Measurements from ENCODE around the gene AGAP3. TPM values are rescaled to one million over a fixed set of nuclear protein-coding genes. Genes with fewer than 3 reads are reported as not detected.

AGAP3 gene
- total RNA-seq, 1 donor from 2014 or later: 27.6 TPM

DNA sequence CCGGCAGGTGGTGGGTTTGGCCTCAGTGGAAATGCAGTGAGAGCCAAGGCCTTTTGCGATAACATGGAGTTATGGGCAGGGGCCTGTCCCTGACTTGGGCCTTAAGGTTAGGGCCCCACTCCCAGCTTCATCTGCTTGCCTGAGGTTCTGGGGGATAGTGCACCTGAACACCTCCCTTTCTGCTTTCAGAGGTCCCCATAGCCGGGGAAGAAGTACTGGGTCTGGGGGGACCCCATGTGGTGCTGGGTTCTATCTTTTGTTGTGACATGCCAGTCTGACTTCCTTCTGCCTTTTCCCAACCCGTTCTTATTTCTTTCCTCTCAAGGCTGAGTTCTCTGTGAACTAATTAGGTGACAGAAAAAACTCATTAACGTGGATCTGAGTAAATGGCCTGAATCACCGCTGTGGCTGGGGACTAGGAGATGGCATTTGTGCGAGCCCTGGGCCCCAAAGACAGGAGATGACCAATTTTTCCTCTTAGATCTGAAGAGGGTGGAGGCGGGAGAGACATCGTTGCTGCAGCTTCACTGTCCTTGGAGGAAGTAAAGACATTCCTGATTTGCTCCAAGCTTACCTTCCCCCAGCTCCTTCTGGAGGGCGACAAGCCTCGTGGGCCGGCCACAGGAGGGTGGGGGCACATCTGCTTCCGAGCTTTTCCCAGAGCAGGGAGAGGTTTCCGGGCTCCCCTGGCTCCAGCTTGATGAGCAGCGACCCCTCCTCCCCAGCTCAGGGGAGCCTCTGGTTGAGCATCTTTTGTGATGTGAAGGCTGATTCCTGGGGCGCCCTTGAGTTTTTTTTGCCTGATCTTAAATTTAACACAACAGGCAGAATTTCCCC, 2.0 kb downstream of the AGAP3 start:
- no peak for DNase-seq

DNA sequence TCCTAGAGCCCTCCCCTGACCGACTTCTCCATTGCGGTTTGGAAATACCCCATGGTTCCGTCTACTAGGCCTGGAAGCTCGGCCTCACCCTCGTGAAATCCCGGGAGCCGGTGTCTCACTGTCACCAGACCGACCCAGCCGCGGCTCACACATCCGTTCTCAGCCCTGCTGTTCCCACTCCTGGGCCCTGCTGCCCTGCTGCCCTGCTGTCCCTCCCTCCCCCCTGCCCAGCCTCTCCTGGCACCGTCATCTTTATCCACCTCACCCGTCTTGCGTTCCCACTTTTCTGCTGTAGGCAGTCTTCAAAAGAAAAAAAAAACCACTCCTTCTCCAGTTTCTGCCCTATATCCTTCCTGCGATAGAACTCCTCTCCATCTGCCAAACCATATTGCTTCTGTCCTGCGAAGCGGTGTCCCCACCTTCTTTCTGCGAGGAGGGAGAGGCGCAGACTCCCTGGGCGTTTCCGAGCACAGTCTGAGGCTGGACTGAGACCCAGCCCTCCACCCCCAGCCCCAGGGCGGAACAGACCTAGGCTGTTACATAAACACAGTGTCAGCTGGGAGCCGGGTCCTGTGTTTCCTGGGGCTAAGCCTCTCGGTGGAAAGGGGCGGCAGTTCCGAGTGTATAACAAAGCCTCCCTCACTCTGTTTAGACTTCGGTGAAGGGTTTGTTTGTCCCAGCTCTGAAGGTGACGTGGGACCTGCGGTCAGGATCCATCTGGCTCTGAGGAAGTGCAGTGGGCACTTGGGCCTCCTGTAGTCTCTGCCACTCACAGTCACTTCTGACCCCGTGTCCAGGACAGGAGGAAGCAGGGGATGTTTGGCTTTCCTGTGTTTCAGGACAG, 2.8 kb downstream of the AGAP3 start:
- peak; percentile 40 for DNase-seq

DNA sequence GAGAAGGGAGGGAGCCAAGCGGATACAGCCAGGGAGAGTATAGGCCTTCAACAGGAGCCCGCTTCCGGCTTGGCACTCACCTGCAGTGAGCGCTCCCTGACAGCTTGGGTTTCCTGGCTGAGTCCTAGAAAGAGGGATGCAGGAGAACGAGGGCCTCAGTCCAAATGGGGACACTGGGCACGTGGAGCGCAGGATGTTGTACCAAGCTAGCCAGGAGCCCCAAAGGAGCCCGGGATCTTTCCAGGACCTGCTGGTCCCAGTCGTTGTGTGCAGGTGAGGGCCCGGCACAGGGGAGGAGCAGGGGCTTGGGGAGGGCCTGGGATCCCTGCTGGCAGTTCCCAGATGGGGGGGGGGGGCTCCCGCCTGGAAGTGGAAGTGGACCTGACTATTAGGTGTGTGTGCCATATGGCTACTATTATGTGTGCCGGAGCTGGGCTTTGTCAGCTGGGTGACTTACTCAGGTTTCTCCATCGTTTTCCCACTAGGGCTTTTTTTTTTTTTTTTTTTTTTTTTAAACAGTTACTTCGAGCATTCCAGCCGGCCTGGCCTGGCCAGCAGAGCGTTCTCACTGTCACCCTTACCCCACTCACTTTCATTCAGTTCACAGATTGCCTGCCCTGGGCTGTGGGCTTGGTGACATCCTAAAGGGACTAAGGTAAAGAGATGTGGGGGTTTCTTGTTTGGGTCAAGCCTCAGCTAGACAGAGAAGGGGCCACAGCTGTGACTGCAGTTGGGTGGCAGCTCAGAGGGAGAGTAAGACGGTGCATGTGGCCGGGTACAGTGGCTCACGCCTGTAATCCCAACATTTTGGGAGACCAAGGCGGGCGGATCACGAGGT, 3.8 kb downstream of the AGAP3 start:
- no peak for DNase-seq

DNA sequence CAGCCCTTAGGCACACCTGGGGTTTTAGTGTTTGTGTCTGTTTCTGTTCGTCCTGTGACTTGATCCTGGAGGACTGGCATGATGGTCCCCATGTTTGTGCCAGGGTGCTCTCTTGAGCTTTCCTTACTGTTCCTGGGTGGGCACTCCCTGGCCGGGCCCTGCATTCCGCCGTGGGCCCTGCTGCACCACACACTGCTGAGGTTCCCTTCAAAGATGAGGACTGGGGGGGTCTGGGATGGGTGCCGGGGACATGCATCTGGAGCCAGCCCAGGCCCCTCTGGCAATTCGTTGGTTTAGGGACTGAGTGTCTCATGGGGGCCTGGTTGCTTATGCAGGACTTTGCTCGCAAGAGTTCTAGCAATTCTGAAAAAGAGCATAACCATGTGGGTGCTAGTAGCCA, 4.7 kb downstream of the AGAP3 start:
- DNase-seq: no peak

DNA sequence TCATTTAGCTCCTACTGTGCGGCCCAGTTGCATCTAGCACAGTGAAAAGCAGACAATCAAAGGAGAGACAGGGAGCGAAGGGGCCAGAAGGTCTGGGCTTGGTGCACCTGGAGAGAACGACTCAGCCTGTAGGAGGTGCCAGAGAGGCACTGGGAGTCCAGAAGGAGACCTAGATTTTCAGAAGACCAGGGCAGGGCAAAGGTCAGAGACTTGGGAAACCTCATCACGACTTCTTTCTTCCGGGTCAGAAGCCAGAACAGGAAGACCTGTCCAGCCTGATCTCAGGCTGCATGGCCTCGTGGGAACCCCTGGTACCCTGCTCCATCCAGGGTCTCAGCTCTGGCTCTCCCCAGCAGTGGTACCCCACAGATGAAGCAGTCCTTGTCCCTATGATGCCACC, 5.2 kb downstream of the AGAP3 start:
- DNase-seq: no peak

DNA sequence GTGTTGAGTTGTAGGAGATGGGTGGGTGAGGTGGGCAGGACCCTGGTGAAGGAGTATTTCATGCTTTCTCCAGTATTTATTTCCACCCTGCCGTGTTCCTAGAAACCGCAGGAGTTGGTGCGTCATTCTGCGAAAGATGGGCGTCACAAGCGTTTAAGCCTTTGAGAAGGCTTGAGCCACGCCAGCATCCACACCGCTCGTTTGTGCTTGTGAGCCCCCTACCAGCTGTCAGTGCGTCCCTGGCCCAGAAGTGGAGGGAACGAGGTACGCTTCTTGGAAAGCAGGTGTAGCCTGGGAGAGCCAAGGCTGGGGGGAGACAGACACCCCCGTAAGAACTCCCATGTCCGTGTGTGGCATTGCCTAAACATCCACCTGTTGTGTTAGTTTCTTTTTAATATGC, 5.7 kb downstream of the AGAP3 start:
- DNase-seq: no peak

DNA sequence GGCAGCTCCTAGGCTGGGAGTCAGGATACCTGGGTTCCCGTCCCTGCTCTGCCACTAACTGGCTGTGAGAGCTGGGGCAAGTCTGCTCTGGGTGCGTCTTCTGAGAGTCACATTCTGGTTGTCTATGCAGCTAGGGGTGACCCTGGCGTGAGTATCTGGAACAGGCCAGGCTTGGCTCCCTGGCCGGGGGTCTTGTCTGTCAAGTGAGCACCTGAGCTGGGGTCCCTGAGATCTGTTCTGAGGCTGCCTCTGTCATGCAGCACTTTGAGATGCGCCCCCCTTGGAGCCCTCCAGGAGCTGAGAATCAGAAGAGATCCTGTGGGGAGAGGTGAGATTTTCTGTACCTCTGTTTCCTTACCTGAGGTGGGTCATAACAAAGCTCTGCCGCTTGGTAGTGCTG, 7.5 kb downstream of the AGAP3 start:
- DNase-seq: no peak

DNA sequence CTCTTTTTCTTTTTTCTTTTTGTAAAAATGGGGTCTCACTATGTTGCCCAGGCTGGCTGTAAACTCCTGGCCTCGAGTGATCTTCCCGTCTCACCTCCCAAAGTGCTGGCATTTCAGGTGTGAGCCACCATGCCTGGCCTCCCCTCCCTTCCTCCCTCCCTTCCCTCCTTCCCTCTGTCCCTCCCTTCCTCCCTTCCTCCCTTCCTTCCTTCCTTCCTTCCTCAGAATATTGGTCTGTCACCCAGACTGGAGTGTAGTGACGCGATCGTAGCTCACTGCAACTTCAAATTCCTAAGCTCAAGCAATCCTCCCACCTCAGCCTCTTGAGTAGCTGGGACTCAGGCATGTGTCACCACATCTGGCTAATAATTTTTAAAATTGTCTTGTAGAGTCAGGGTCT, 8.4 kb downstream of the AGAP3 start:
- DNase-seq: no peak

DNA sequence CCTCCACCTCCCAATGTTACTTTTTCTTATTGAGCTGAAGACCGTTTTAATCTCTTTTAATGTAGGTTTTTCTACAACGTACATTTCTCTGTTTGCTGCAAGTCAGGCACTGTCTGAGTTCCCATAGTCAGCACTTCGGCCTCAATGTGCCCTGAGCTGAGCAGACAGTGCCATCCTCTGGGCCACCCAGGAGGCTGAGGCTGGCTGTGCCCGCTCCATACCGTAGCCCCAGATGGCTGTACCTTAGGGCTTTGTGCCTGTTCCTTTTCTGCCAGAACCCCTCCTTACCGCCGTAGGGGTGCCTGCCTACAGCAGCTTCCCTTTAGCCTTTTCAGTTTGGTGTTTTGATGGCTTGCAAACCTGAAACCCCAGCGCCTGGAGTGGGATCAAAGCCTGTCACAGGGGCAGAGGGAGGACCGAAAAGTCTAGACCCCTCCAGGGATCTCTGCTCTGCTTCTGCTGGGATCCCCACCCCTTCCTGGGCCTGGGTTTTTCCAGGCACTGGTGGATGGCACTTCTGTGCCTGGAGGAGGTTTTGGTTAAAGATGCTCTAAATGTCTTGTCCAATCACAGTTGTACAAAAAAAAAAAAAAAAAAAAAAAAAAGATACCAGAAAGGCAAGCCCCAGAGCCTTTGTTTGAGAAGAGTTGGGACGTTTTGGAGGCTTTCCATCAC, 9.0 kb downstream of the AGAP3 start:
- no peak for DNase-seq

DNA sequence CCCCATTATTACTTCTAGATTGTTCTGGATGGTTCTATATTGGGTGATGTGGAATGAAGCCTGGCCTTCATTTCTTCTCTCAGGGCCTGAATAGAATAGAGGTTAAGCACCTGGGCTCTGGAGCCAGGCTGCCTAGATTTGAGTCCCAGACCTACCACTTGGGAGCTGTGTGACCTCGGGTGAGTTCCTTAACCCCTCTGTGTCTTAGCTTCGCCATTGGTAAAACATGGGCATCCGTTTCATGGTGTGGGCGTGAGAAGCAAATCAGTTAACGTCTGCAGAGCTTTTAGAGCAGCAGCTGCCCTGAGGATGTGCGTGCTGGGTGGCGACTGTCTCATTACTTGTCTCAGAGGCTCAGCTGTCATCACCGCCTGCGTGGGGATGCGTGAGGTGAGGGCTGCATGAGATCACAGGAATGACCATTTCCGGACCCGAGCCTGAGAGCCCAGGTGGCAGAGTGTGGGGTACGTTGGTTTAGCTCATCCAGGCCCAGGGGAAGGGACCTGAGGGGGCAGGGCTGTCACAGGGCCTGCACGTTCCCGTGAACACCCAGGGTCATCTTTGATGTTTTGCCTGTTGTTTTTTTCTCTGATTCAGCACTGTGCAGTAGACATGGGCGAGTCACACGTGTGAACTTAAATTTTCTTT, 9.7 kb downstream of the AGAP3 start:
- DNase-seq: no peak

DNA sequence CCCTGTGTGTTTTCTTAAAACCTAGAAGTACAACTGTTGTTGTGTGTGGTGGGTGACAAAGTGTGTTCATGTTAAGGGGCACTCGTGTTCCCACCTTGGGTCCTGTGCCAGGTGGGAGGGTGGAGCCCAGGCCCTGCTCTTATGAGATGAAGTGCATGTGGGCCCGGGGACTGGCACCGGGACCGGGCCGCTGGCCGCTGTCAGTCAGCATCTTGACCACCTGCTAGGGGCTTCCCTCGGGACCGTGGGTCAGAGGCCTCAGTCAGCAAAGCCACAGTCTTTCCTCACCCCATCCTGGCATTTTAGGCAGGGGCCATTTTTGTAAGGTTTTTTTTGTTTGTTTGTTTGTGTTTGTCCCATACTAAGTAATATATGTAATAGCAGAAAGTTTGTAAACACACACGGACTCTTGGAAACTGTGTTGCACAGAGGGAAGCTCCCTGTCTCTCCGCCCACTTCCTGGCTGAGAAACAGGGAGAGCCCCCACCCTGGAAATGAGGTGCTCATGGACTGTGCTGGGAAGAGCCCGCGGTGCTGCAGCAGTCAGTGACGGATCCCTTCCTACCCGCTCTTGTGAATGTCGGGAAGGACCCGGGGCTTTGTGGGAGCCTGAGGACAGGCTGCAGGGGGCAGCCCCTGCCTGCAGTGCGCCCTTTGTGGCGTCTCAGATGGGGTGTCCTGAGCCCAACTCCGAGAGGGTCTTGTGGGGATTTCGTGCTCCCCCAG, 13.4 kb downstream of the AGAP3 start:
- no peak for DNase-seq

DNA sequence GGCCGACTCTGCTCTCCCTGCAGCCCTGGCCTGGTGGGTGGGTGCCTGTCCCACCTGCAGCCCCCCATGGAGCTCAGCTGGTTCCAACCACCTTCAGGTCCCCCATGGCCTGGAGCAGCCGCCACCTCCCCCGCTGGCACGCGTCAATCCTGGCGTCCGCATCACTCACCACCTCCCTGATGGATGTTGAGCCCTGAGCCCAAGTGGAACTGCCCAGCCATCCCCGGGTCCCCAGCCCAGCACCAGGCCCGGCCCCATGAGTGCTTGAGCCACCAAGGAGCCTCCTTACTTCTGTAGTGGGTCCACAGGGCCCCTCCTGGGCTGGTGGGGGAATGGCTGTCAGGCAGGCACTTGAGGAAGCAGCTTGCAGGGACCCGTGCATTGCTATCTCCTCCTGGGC, 14.6 kb downstream of the AGAP3 start:
- no peak for DNase-seq

DNA sequence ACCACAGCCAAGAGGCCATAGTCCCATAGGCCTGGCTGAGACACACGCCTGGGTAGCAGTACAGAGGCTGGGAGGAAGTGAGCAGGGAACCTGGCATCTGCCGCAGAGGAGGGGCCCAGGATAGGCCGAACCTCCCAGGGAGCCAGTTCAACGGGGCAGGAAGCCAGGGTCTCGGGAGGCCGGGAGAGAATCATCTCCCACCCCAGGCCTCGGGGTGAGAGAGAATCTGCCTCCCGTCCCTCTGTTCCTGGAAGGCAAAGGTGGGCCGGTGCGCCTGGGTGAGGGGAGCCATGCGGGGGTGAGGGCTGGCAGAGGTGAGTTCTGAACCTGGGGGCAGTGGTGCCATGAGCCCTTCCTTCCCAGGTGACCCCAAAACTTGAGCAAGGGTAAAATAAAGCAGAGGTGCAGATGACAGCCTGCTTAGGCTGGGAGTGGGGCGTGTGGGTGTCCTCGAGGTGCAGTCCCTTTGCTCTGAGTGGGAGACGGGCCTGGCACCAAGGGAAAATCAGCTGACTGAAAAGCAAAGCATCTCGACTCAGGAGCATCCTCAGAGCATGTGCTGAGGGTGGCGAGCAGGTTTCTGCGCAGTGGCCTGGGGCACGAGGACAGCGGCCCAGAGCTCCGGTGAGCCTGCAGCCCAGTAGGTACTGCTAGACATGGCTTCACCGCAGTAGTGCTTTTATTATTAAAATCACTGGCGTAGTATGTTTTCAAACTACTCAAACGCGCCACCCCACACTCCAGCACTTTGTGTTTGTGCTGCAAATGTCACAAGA, 15.5 kb downstream of the AGAP3 start:
- DNase-seq: no peak

DNA sequence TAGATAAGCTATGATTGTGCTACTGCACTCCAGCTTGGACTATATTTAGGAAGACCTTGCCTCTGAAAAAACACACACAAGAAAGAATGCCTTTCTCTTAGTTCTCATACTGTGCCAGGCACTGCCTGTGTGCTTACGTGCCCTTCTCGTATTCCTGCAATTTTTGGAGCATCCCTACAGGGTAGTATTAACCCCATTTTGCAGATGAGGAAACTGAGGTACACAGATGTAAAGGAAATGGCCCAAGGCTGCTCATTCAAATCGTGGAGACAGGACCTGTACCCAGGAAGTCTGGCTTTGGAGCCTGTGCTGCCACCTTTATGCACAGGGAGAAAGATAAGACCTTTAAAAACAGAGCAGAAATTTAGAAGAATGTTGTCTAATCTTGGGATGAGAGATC, 16.7 kb downstream of the AGAP3 start:
- DNase-seq: no peak

DNA sequence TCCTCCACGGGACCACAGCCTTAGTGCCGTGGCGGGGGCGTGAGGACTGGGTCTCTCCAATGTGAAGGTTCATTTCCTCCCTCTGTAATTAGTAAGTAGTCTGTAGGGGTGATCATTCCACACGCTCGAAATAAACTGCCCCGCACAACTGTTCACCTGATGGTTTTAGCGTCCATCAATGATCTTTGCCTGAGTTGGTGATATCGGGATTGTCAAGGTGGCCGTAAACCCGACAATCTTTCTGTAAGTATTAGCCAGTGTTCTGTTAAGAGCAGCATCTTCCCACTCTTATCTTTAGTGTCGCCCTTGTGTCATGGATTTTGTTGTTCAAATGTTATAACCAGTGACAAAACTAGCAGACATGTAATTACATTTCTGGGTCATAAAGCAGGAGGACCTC, 17.7 kb downstream of the AGAP3 start:
- no peak for DNase-seq

DNA sequence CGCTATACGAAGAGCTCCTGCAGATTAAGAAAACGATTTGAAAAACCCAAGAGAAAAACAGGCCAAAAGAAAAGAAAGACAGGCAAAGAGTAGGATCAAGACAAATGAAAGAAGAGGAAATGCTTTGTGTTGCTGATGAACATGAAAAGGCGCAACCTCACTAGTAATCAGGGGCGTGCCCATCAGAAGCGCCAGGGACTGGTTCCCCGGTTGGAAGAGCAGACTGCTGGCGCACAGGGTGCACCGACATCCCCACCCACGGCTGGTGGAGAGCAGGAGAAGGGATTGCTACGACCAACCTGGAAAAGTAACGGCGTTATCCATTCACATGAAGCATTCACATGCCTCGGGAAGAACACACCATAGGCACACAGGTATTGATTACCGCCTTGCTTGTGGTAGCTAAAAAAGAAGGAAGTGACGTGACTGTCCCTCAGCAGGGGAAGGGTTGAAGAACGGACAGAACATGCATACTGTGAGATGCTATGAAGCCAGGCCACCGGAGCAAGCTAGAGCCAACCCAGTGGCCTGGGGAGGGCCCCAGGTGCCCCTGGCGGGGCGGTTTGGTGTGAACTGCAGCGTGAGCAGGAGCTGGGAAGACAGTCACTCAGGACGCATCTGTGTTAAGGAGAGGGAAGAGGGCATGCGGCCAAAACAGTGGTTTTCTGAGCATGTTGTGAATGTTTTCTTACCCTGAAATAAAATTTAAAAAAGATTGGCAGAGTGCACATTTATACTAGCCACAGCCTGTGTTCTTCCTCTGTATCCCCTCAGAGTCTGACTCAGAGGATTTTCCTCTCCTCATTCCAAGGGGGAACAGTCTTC, 18.3 kb downstream of the AGAP3 start:
- no peak for DNase-seq

DNA sequence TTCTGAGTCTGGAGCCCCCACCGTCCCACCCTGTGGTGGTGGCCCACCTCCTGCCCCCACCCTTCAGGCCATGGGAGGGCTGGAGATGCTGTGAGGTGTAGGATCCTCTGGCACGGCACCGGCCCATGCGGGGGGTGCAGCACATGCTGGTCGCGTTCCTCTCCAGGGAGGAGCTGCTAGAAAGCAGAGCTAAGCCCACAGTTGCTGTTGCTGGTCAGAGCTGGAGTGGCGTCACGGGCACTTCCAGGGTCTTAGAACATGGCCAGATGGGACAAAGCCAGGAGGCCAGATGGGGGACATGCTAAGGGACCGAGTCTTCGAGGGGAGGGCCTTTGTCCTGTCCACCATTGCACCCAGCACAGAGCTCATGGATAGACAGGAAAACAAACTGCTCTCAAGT, 21.6 kb downstream of the AGAP3 start:
- DNase-seq: no peak

DNA sequence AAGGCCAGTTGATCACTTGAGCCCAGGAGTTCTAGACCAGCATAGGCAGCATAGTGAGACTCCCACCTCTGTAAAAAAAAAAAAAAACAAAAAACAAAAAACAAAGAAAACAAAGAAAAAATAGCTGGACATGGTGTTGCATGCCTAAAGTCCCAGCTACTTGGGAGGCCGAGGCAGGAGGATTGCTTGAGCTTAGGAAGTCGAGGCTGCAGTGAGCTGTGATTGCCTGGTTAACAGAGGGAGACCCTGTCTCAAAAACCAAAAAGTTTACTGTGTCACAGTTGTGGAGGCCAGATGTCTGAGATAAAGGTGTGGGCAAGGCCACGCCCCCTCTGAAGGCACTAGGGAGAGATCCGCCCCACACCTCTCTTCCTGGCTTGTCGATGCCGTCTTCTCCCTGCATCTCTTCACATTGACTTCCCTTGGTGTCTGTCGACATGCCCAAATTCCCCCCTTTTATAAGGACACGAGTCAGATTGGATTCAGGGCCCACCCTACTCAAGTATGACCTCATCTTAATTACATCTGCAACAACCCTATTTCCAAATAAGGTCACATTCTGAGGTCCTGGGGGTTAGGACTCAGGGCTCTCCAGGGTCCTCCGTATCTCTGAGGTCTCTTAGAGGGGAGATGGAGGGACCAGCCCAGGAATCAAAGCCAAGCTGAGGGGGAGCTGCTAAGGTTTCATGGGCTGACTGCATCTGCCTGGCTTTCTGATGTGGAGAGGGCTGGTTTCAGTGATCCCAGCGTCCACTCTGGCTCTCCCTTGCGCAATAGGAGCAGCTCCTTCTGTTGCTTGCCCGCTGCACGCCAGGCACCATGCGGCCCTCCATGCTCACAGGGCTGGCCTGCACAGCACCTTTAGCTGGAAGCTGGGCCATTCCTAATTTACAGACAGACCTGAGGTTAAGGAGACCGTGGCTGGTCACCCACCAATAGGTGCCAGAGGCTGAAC, 23.1 kb downstream of the AGAP3 start:
- no peak for DNase-seq
